ENCODE measurements around the gene PCYT2. TPM values are rescaled to one million over a fixed set of nuclear protein-coding genes. Genes with fewer than 3 reads are reported as not detected.

Gene PCYT2
- total RNA-seq, 4 donors from 2014 or later: 18.6 to 38.5 (median 34.6) TPM

DNA sequence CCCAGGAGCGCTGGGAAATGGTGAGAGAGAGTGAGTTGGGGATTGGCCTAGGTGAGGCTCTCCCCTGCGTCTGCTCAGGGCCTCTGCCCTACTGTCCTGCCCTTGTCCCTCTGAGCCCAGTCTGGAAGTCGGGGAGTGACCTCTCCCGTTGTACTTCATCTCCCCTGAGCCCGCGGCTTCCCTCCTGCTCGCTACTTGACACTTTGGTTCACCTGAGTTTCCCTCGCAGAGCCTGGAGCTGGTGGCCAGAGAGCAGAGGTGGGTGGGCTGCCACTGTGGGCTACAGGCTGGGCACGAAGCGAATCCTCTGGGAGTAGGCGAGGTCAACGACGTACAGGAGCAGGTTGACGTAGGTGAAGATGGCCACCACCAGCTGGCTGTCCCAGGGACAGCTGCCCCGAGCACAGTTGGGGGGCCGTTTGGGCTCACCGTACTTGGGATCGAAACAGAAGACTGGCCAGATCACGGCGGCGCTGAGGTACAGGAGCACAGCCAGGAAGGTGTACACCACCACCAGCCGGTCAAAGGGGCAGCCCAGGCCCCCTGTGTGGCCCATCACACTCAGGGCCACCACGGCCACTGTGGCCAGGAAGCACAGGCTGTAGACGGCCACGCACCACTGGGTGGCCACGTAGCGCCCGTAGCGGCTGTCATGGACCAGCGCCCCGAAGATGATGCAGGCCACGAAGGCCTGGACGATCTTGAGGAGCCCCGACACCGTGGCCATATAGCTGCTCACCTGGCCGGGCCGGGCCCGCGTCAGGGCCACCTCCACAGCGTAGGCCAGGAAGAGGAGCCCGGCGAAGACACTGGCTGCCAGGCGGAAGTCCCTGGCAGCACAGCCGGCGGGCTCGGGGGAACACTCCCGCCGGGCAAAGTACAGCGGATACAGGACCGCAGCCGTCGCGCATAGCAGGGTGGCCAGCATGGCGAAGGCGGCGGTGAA is 29.6 kb upstream of the PCYT2 start:
- H3K27me3 ChIP-seq: peaks cover 0 to 68% (median 0%) of the 10 kb centered on the region in 4 donors
- peaks cover 8 to 41% (median 20%) of the 10 kb centered on the region in 3 donors for H3K4me1 ChIP-seq
- intact Hi-C loops (cut with DNase I): no loop called here
- no peak overlapping the region for H3K27ac ChIP-seq
- DNase-seq: no peak
- TF ChIP-seq, protein P1, sequence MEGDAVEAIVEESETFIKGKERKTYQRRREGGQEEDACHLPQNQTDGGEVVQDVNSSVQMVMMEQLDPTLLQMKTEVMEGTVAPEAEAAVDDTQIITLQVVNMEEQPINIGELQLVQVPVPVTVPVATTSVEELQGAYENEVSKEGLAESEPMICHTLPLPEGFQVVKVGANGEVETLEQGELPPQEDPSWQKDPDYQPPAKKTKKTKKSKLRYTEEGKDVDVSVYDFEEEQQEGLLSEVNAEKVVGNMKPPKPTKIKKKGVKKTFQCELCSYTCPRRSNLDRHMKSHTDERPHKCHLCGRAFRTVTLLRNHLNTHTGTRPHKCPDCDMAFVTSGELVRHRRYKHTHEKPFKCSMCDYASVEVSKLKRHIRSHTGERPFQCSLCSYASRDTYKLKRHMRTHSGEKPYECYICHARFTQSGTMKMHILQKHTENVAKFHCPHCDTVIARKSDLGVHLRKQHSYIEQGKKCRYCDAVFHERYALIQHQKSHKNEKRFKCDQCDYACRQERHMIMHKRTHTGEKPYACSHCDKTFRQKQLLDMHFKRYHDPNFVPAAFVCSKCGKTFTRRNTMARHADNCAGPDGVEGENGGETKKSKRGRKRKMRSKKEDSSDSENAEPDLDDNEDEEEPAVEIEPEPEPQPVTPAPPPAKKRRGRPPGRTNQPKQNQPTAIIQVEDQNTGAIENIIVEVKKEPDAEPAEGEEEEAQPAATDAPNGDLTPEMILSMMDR (IDR thresholded peaks at IDR 0.05): no peak
- no peaks in the 10 kb centered on the region for H3K36me3 ChIP-seq
- no peaks in the 10 kb centered on the region for H3K9me3 ChIP-seq
- H3K4me3 ChIP-seq: no peak overlapping the region
- 80 to 85% methylated on average over 2 to 17 of the region's 56 CpGs for WGBS, 2 donors

DNA sequence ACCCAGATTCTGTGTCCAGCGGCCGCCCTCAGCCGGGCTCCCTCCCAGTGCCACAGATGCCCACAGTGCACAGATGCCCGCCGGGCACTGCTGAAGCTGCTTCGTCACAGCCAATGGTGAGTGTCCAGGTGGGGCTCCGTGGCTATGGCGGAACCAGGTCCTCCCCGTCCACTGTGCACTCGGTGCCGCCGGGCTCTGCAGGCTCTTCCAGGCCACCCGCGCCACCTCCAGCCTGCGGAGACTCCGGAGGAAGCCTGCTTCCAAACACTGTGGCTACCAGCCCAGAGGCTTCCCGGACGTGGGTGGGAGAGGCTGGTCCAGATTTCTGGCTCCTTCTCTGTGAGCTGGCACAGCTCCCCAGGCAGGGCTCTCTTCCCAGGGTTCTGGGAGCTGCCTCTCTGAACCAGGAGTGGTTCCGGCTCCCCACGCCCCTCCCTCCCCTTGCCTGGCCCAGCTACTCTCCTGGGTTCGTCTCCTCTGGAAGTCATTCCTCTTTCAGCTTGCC is 28.7 kb upstream of the PCYT2 start:
- TF ChIP-seq, protein P1 (IDR thresholded peaks at IDR 0.05): no peak
- no peak for TF ChIP-seq POLR2A (IDR thresholded peaks at IDR 0.05)
- 67% methylated on average over 11 of the region's 21 CpGs; no CpG with 5 or more reads in 1 of the 2 donors for WGBS, 2 donors
- H3K4me1 ChIP-seq: peaks cover 8 to 41% (median 20%) of the 10 kb centered on the region in 3 donors
- no peak overlapping the region for H3K4me3 ChIP-seq
- peaks cover 0 to 65% (median 0%) of the 10 kb centered on the region in 4 donors for H3K27me3 ChIP-seq
- no peak for DNase-seq
- H3K36me3 ChIP-seq: no peaks in the 10 kb centered on the region
- intact Hi-C loops (cut with DNase I): no loop called here
- H3K27ac ChIP-seq: no peak overlapping the region
- no peaks in the 10 kb centered on the region for H3K9me3 ChIP-seq

DNA sequence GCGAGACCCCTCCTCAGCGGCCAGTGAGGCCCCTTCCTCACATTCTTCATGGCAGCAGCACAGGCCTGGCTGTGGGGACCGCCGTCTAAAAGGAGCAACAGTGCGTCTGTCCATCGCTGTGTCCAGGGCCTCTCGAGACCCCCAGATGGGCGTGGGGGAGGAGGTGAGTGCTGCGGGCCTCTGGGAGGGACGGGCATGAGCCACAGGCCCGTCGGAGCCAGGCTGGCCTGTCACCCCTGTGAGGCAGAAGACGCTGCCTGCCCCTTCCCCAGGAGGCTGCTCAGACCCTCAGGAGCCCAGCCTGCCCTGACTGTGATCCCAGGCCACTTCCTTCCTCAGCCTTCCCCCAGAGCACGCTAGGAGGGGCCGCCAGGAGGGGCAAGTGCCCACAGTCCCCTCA is 28.0 kb upstream of the PCYT2 start:
- 77% methylated on average over 2 of the region's 15 CpGs; no CpG with 5 or more reads in 1 of the 2 donors for WGBS, 2 donors
- peaks cover 0 to 58% (median 0%) of the 10 kb centered on the region in 4 donors for H3K27me3 ChIP-seq
- no peak overlapping the region for H3K4me3 ChIP-seq
- no peak for DNase-seq
- H3K36me3 ChIP-seq: no peaks in the 10 kb centered on the region
- peaks cover 8 to 41% (median 20%) of the 10 kb centered on the region in 3 donors for H3K4me1 ChIP-seq
- no peaks in the 10 kb centered on the region for H3K9me3 ChIP-seq
- no peak overlapping the region for H3K27ac ChIP-seq
- intact Hi-C loops (cut with DNase I): no loop called here
- TF ChIP-seq, protein P1 (IDR thresholded peaks at IDR 0.05): no peak
- no peak for TF ChIP-seq POLR2A (IDR thresholded peaks at IDR 0.05)

DNA sequence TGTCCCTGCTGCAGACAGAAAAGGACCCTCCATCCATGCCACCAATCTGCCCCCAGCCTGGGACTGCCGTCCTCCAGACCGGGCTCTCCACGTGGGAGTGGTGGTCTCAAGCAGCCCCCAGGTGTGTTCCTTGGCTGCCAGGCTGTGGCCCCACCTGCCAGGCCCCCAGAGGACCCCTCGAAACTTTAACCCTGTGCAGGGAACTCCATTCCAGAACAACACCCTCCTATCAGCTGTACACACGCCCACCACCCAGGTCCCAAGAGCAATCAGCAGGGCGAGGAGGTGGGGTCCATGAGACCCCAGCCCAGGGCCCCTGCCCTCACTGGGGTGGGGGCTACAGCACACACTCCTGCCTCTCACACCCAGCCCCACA is 24.5 kb upstream of the PCYT2 start:
- Histone ChIP-seq H3K27ac (no peak overlapping the region), H3K36me3 (no peaks in the 10 kb centered on the region), H3K27me3 (peaks cover 0 to 50% (median 0%) of the 10 kb centered on the region in 4 donors), H3K4me1 (peaks cover 15 to 48% (median 20%) of the 10 kb centered on the region in 3 donors), H3K9me3 (no peaks in the 10 kb centered on the region), H3K4me3 (no peak overlapping the region)
- DNase-seq: no peak
- no peak for TF ChIP-seq POLR2A (IDR thresholded peaks at IDR 0.05)
- TF ChIP-seq, protein P1 (IDR thresholded peaks at IDR 0.05): no peak
- 90% methylated on average over 5 to 6 of the region's 6 CpGs for WGBS, 2 donors
- intact Hi-C loops (cut with DNase I): no loop called here
